ENCODE measurements around the gene TPP1.

- no peak for TF ChIP-seq POLR2AphosphoS5 (IDR thresholded peaks at IDR 0.05; ENCODE audit: low read depth, low read length)
- TF ChIP-seq SPI1 (IDR thresholded peaks at IDR 0.05; ENCODE audit: low read depth, low read length), result no peak
- TF ChIP-seq POLR2A (IDR thresholded peaks at IDR 0.05; ENCODE audit: low read depth, low read length), result no peak
- no peak for TF ChIP-seq TAF1 (IDR thresholded peaks at IDR 0.05; ENCODE audit: low read depth, low read length)
- no peak for TF ChIP-seq POU2F2 (IDR thresholded peaks at IDR 0.05; ENCODE audit: low read depth, low read length)
- TF ChIP-seq PAX5 (IDR thresholded peaks at IDR 0.05; ENCODE audit: insufficient read depth, low read length, severe bottlenecking), result no peak
Measured at GRCh38 chr11:6608726-6609501, 10.3 kb downstream of the TPP1 start.

All from GM12891 (cell line).